ENCODE results near the gene CLNK.

GRCh38 chr4:10688022-10688421 is 3.5 kb upstream of the CLNK start:
- no peak for TF ChIP-seq POLR2AphosphoS5 (IDR thresholded peaks at IDR 0.05; ENCODE audit: insufficient read depth in 1 of 2, low read depth in 1 of 2)
- no peak for TF ChIP-seq CTCF (IDR thresholded peaks at IDR 0.05)
